Fibroblast of skin of scalp (primary cell): ENCODE results near the gene GNG5. TPM values are rescaled to one million over a fixed set of nuclear protein-coding genes. Genes with fewer than 3 reads are reported as not detected.
"Not testable (repeated sequence)": the region's sequence is repeated elsewhere in the genome, so short reads cannot be mapped to it uniquely, and the experiment has no call there.

ENCODE experiments used
- DNase-seq: peaks from one replicate; pipeline ENCODE4 v3.0.0-alpha.2; 2013
- polyA plus RNA-seq, 2 experiments: library from polyadenylated mRNA; unstranded; fragments of 120-200 nt; gene quantifications; one replicate each; pipeline ENCODE4 v1.2.1, GENCODE V29; 2013; ENCODE audit not compliant: insufficient read length in 2 of 2

Gene GNG5
- polyA plus RNA-seq (2013, experiment 1 of 2; ENCODE audit: insufficient read length): 150 TPM
- polyA plus RNA-seq (2013, experiment 2 of 2; ENCODE audit: insufficient read length): 158 TPM

- peak; percentile 97 for DNase-seq
Observed at GRCh38 chr1:84506002-84506728, at the start of gene GNG5, which contains the start of gene SPATA1. Gene GNG5, minus strand, starts transcription at chr1:84506581. Its CDS starts 490 bp downstream, at chr1:84506091. Gene SPATA1, plus strand, starts transcription at chr1:84506386. Its CDS starts 9,974 bp downstream, at chr1:84516360.

DNA sequence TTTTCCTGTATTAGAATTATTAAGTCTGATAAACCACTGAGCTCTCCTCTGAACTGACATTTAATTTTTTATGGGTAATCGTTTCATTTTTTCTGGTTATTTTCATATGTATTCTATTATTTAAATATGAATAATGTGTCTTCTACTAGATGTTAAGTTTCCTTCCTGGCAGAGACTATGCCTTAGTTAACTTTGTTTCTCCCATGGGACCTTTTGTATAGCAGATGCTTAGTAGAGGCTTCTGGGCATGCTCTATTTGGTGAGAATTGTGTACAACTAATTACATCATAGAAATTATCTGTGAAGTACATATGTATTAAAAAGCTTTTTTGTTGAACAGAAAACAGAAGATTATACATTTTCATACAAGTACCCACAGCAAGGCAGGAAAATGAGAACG is 44.4 kb upstream of the GNG5 start:
- peak; percentile 10 for DNase-seq

DNA sequence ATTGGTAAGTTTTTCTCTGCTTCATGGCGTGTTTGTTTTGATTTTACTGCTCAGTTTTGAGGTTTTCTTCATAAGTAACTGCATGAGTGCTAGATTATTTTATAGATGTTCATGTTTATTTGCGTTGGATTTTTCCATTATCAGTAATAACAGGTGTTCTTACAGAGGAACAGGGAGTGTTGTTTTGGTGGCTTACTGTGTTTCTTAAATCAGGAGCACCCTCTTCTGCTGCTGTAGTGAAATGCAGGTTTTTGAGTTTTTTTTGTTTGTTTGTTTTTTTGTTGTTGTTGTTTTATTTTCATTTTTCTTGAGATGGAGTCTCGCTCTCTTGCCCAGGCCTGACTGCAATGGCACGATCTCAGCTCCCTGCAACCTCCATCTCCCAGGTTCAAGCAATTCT is 35.3 kb upstream of the GNG5 start:
- no peak for DNase-seq

- peak; percentile 9 for DNase-seq
Observed at GRCh38 chr1:84540759-84541158, 34.4 kb upstream of the GNG5 start.

GRCh38 chr1:84539972-84540371 is 33.6 kb upstream of the GNG5 start:
- DNase-seq: no peak

GRCh38 chr1:84538599-84538998 is 32.2 kb upstream of the GNG5 start:
- no peak for DNase-seq

GRCh38 chr1:84525779-84526178 is 19.4 kb upstream of the GNG5 start:
- DNase-seq: no peak

DNA sequence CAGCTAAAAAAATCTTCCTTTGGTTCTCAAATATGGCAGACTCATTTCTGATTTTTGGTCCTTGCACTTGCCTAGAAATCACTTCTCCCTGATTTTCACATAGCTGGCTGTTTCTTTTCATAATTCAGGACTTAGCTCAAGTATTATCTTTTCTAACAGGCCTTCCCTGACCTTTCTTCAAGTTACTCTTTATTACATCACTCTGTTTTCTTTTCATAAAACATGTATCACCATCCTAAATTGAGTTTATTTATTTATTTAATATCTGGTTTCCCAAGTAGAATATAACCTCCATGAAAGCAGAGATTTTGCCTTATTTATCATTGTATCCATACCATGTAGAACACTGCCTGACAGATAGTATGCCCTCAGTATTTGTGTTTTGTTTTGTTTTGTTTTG is 18.2 kb upstream of the GNG5 start:
- DNase-seq: no peak

- DNase-seq: no peak
Observed at GRCh38 chr1:84510668-84511067, 4.3 kb upstream of the GNG5 start.

GRCh38 chr1:84510165-84510564 is 3.8 kb upstream of the GNG5 start:
- no peak for DNase-seq

GRCh38 chr1:84509029-84509428 is 2.6 kb upstream of the GNG5 start:
- DNase-seq: no peak

DNA sequence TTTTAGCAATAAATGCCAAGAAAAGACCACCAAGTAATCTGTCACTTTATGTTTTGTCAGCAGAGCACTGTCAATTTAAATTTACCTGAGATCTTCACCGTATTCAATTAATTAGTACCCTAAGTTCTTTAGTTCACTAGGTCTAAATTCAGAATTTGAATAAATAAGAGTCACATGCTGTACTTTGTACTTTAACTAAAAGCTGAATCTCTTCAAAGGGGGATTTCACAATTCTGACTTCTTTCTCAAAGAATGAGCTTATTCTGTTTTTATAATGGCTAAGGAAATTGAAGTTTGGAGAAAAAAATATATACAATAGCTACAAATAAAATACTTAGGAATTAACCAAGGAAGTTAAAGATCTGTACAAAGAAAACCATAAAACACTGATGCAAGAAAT is 2.1 kb upstream of the GNG5 start:
- no peak for DNase-seq

DNA sequence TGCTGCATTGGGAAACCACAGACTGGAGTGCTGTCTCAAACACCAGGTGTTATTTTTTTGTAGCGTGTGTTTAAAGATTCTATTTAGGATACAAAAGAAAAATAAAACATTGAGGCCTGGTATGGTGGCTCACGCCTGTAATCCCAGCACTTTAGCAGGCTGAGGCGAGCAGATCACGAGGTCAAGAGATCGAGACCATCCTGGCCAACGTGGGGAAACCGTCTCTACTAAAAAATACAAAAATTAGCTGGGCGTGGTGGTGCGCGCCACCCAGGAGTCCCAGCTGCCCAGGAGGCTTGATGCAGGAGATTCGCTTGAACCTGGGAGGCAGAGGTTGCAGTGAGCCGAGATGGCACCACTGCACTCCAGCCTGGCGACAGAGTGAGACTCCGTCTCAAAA is 1.5 kb upstream of the GNG5 start:
- not testable (repeated sequence) for DNase-seq

DNA sequence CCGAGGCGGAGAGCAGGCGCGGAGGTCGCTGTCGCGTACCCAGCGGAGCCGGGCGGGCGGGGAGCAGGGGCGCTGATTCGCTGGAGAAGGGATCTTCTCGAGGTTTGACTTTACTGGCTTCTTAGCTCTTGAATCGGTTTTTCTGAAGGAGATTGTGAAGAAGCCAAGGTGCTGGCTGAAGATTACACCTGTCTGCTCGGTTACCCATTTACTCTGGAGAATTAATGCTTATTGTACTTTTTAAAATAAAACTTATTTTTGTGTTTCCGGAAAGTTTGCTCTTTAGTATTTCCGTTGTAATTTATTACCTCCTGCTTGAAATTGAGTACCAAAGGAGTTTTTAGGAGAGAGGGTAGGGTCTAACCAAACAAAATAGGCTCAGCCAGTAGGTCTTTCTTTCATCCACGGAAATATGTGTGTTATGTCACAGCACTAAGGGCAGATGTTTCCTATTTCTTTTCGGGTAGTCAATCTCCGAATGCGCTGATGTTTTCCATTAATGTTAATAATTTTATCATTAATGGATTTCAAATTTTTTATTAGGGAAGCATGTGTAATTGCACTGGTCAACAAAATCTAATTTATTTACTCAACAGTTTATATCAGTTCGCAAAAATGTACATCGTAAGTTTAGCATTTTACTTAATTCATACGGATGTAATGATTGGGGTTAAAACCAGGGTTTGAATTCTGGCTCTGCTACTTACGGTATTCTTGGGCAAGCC is 510 bp upstream of the GNG5 start:
- DNase-seq: no peak

GRCh38 chr1:84505493-84506001 is 834 bp downstream of the GNG5 start:
- DNase-seq: no peak

DNA sequence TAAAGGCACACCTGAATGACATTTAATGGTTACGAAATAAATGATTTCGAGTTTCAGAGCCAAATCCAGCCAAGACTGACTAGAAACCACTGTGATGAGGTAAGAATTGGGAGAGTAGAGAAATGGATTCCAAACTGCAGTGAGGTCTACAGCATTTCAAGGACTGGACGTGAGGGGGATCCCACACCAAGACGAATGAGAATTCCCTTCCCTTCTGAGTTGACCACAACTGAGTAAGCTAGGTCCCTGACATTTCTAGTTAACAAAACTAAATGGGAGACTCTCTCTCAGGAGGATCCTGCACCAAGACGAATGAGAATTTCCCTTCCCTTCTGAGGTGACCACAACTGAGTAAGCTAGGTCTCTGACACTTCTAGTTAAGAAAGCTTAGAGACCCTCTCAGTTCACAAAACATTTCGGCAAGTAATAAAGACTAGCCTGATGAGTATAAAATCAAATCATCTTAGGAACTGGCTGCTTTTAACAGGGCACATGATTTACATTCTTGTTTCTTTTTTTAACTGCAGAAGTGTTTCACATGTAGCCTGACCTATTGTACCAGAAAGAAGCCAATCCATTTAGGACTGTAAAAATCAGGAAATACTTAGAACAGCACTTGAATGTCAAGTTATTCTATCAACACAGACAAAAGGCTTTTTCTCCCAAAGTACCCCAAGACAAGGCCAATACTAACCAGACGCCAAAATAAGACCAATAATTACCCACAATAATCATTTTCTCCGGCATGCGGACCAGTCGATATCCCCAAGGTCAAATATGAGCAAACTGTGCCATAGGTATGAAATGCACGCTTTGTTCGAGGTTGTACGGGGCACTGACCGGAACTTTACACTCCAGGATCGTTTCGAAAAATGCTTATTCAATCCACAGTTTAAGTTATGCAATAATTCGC is 1.5 kb downstream of the GNG5 start:
- DNase-seq: peak; percentile 61

DNA sequence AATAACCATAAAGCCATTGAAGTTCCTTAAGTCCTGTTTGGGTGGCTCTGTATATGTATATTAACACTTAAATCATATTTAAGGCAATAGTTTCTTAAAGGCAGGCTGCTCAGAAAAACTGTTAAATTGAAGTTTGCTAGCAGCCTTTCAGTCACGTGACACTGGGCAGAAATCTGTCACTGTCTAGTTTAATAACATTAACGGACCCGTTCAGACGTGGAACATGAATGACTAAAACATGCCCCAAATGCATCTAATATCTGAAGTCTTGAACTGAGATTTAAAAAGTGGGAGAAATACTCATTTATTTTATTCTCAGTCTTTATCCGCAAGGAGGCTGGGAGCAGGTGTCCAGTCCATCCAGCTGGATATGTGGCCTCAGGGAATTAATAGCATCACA is 3.5 kb downstream of the GNG5 start:
- no peak for DNase-seq

GRCh38 chr1:84497631-84498275 is 8.6 kb downstream of the GNG5 start:
- no peak for DNase-seq

DNA sequence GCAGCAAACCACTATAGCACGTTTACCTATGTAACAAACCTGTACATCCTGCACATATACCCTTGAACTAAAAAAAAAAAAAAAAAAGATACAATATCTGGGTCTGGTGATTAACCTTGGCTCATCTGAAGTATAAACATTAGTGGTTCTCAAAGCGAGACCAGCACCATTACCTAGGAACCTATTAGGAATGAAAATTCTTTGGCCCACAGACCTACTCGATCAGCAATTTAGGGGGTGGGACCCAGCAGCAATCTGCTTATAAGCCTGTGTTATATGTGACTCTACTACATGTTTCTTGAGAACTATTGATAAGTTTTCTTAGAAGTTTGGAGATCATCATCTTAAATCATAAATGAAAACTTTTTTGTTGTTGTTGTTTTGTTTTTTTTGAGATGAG is 9.9 kb downstream of the GNG5 start:
- DNase-seq: no peak

GRCh38 chr1:84493747-84494146 is 12.6 kb downstream of the GNG5 start:
- DNase-seq: no peak

DNA sequence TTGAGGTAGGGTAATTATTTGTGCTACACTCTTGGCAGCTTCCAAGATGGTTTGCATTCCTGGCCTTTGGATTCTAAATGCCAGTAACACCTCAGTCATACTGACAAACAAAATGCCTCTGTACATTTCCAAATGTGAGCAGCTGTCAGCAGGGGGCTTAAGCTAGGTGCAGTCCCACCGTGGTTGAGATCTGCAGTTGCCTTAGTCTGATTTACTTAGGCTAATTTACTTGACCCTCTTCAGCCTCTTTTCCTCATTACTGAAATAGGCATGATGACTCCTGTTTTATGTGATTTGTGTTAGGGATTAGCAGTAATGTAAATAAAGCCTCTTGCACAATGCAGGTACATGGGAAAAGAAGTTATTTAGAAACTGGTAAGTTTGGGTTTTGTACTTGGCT is 13.7 kb downstream of the GNG5 start:
- no peak for DNase-seq

DNA sequence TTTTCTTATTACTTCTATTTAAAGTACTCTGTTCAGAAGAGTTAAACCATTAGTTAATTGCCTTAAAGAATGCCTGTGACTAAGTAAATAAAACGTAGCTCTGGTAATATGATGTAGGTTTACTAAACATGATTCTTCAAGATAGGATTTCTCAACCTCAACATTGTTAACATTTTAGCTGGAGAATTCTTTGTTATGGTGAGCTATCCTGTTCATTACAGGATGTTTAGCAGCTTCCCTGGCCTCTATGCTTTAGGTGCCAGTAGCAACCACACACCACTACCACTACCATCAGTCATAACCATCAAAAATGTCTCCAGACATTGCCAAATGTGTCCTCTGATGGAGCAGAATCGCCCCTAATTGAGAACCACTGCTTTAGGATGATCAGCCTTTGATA is 16.6 kb downstream of the GNG5 start:
- DNase-seq: no peak
